A673 (cell line): ENCODE data around the gene FAM120A. TPM values are rescaled to one million over a fixed set of nuclear protein-coding genes. Genes with fewer than 3 reads are reported as not detected.

Experiments used
- BruUV-seq: library from RNA; stranded (reverse); fragments of 400-500 nt; replicated peaks from 2 replicates; lab custom pipeline; 2021; lab: Mats Ljungman, UMichigan
- CTCF ChIA-PET: fragments of 300-600 bp; sonication (Branson Sonifier 250); formaldehyde crosslinking; loops from one replicate; lab custom pipeline; 2022; ENCODE audit warnings: antibody characterized with exemption; lab: Charles Lee
- POLR2A ChIA-PET: fragments of 300-600 bp; sonication (Branson Sonifier 250); formaldehyde crosslinking; loops from one replicate; lab custom pipeline; 2022; ENCODE audit warnings: antibody characterized with exemption; ENCODE audit not compliant: low non-redundant PET; lab: Charles Lee
- DNase-seq: peaks from one replicate; pipeline ENCODE4 v3.0.0-alpha.2; 2015; ENCODE audit warnings: low spot score
- H3K27ac ChIP-seq: fragments of 200-600 bp; sonication (generic); 2 replicates; pipeline ENCODE4 v1.5.1; 2016; ENCODE audit warnings: mixed run types, low read depth, mild to moderate bottlenecking, mixed read lengths, antibody characterized with exemption, low read length; ENCODE audit not compliant: poor library complexity, severe bottlenecking
- H3K27me3 ChIP-seq: fragments of 200-600 bp; sonication (generic); replicated peaks from 2 replicates; pipeline ENCODE4 v1.6.1; 2017; ENCODE audit warnings: mixed run types, low read depth, mild to moderate bottlenecking, mixed read lengths, antibody characterized with exemption, low read length; ENCODE audit not compliant: insufficient read depth, poor library complexity
- H3K36me3 ChIP-seq: fragments of 200-600 bp; sonication (generic); 2 replicates; pipeline ENCODE4 v1.6.1; 2016; ENCODE audit warnings: mixed run types, mild to moderate bottlenecking, mixed read lengths, antibody characterized with exemption, low read length; ENCODE audit not compliant: insufficient read depth, poor library complexity, severe bottlenecking
- H3K4me1 ChIP-seq: fragments of 200-600 bp; sonication (generic); 2 replicates; pipeline ENCODE4 v1.6.1; 2017; ENCODE audit warnings: mixed run types, mild to moderate bottlenecking, mixed read lengths, antibody characterized with exemption, low read length; ENCODE audit not compliant: insufficient read depth, poor library complexity, severe bottlenecking
- H3K4me3 ChIP-seq: fragments of 200-600 bp; sonication (generic); 2 replicates; pipeline ENCODE4 v1.5.1; 2016; ENCODE audit warnings: low read depth, mixed run types, mild to moderate bottlenecking, mixed read lengths, low read length; ENCODE audit not compliant: poor library complexity, severe bottlenecking
- H3K9me3 ChIP-seq: fragments of 200-600 bp; sonication (generic); 2 replicates; pipeline ENCODE4 v1.6.1; 2016; ENCODE audit warnings: mixed run types, low read depth, mild to moderate bottlenecking, mixed read lengths, antibody characterized with exemption, low read length; ENCODE audit not compliant: poor library complexity, severe bottlenecking
- CTCF ChIP-seq: fragments of 300-800, 200-600 bp; sonication (generic); conservative IDR thresholded peaks from 2 replicates; pipeline ENCODE4 v1.5.1; 2017; ENCODE audit warnings: low read depth, mild to moderate bottlenecking, antibody characterized with exemption, low read length, moderate library complexity, mixed read lengths
- EZH2 ChIP-seq: fragments of 200-600 bp; sonication (generic); IDR thresholded peaks from 2 replicates; pipeline ENCODE4 v1.6.1; 2017; ENCODE audit warnings: borderline replicate concordance, low read depth, mild to moderate bottlenecking, mixed read lengths, antibody characterized with exemption, low read length; ENCODE audit not compliant: poor library complexity, severe bottlenecking
- intact Hi-C: fragments of 100-400 bp; cut with micrococcal nuclease; formaldehyde crosslinking; loops from one replicate; pipeline ENCODE4 v1.10.0; 2022; ENCODE audit not compliant: unreplicated experiment
- total RNA-seq: library from RNA; stranded (reverse); gene quantifications from 2 replicates; pipeline ENCODE4 v1.2.3, GENCODE V29; 2021

FAM120A gene
- total RNA-seq, 1 experiment from 2014 or later, result 91.0 TPM

- Histone ChIP-seq H3K27me3 (no peaks in the 10 kb centered on the region), H3K36me3 (no peaks in the 10 kb centered on the region), H3K4me3 (no peak overlapping the region), H3K9me3 (peaks cover 6% of the 10 kb centered on the region), H3K4me1 (peaks cover 10% of the 10 kb centered on the region), H3K27ac (no peak overlapping the region)
- BruUV-seq, result no TSS peak
- intact Hi-C loops, result no loop called here
- ChIA-PET CTCF (no interaction called here), POLR2A (no interaction called here)
- DNase-seq, result no peak
- TF ChIP-seq EZH2, result no peak
- no peak for TF ChIP-seq CTCF
Observed at GRCh38 chr9:93572221-93572620, 120.7 kb downstream of the FAM120A start.

GRCh38 chr9:93572636-93573515, 121.4 kb downstream of the FAM120A start:
- peaks cover 6% of the 10 kb centered on the region for H3K9me3 ChIP-seq
- DNase-seq, result no peak
- CTCF ChIA-PET, result no interaction called here
- intact Hi-C loops, result no loop called here
- POLR2A ChIA-PET, result no interaction called here
- H3K4me1 ChIP-seq, result peaks cover 11% of the 10 kb centered on the region
- H3K4me3 ChIP-seq, result no peak overlapping the region
- H3K36me3 ChIP-seq, result no peaks in the 10 kb centered on the region
- BruUV-seq, result no TSS peak
- H3K27me3 ChIP-seq, result no peaks in the 10 kb centered on the region
- no peak overlapping the region for H3K27ac ChIP-seq
- TF ChIP-seq EZH2, result no peak
- TF ChIP-seq CTCF, result no peak

GRCh38 chr9:93573516-93573828, 122.0 kb downstream of the FAM120A start:
- BruUV-seq, result no TSS peak
- ChIA-PET POLR2A (no interaction called here), CTCF (interaction anchor here (0.7 kb wide), 1 partner anchor 465 kb away, joined by 4 read pairs; no protein-coding TSS in a partner anchor)
- H3K4me1 ChIP-seq, result peaks cover 17% of the 10 kb centered on the region
- intact Hi-C loops, result no loop called here
- H3K27ac ChIP-seq, result no peak overlapping the region
- TF ChIP-seq CTCF (no peak), EZH2 (no peak)
- H3K27me3 ChIP-seq, result no peaks in the 10 kb centered on the region
- H3K36me3 ChIP-seq, result no peaks in the 10 kb centered on the region
- peaks cover 6% of the 10 kb centered on the region for H3K9me3 ChIP-seq
- DNase-seq, result no peak
- no peak overlapping the region for H3K4me3 ChIP-seq
